AG09309 (cell line): ENCODE results near the gene GP1BB.
"Not testable (repeated sequence)": the region's sequence is repeated elsewhere in the genome, so short reads cannot be mapped to it uniquely, and the experiment has no call there.

Experiments
- DNase-seq: peaks from one replicate; pipeline ENCODE4 v3.0.0-alpha.2; 2010; ENCODE audit warnings: low read depth
- H3K4me3 ChIP-seq: 2 replicates; pipeline ENCODE4 v1.5.1; 2011; ENCODE audit warnings: mild to moderate bottlenecking, low read depth, low read length, moderate library complexity; ENCODE audit not compliant: control insufficient read depth
- CTCF ChIP-seq: IDR thresholded peaks from 2 replicates; pipeline ENCODE4 v1.5.1; 2011; ENCODE audit warnings: mild to moderate bottlenecking, low read depth, low read length, inconsistent platforms; ENCODE audit not compliant: insufficient read depth, control insufficient read depth; ENCODE audit errors: missing control alignments

GP1BB gene

GRCh38 chr22:19694696-19695095 lies 28.6 kb upstream of the GP1BB start:
- DNase-seq, result no peak
- TF ChIP-seq CTCF, result no peak
- H3K4me3 ChIP-seq, result no peak overlapping the region

GRCh38 chr22:19696504-19697276 lies 26.6 kb upstream of the GP1BB start:
- no peak for TF ChIP-seq CTCF
- DNase-seq, result no peak
- no peak overlapping the region for H3K4me3 ChIP-seq

GRCh38 chr22:19697871-19698270 lies 25.5 kb upstream of the GP1BB start:
- not testable (repeated sequence) for DNase-seq, H3K4me3 ChIP-seq

- DNase-seq, result no peak
- TF ChIP-seq CTCF, result no peak
These were observed 22.4 kb upstream of the GP1BB start for GRCh38 chr22:19700790-19701419.

GRCh38 chr22:19701420-19702145 lies 21.8 kb upstream of the GP1BB start:
- no peak for DNase-seq
- no peak overlapping the region for H3K4me3 ChIP-seq
- TF ChIP-seq CTCF, result no peak

More at GRCh38 chr22:19700790-19701419, 22.4 kb upstream of the GP1BB start:
- no peak overlapping the region for H3K4me3 ChIP-seq

- no peak for DNase-seq
- no peak for TF ChIP-seq CTCF
- H3K4me3 ChIP-seq, result no peak overlapping the region
These were observed 19.5 kb upstream of the GP1BB start for GRCh38 chr22:19703869-19704268.

- no peak for TF ChIP-seq CTCF
- no peak overlapping the region for H3K4me3 ChIP-seq
- no peak for DNase-seq
These were observed 18.9 kb upstream of the GP1BB start for GRCh38 chr22:19704355-19705015.
